ENCODE data around the gene TNNT1.
"Not testable (repeated sequence)": the region's sequence is repeated elsewhere in the genome, so short reads cannot be mapped to it uniquely, and the experiment has no call there.

Gene TNNT1

GRCh38 chr19:55109527-55110291, 39.3 kb downstream of the TNNT1 start:
- DNase-seq, result no peak

GRCh38 chr19:55107252-55107651, 41.8 kb downstream of the TNNT1 start:
- DNase-seq, result not testable (repeated sequence)

GRCh38 chr19:55106591-55106990, 42.4 kb downstream of the TNNT1 start:
- no peak for DNase-seq

- no peak for DNase-seq
Measured at GRCh38 chr19:55105237-55105636, 43.8 kb downstream of the TNNT1 start.

GRCh38 chr19:55103190-55103589, 45.8 kb downstream of the TNNT1 start:
- no peak for DNase-seq

GRCh38 chr19:55101261-55101660, 47.7 kb downstream of the TNNT1 start:
- DNase-seq, result no peak

- DNase-seq, result no peak
Measured at GRCh38 chr19:55099557-55100506, 49.2 kb downstream of the TNNT1 start.

- DNase-seq, result no peak
Measured at GRCh38 chr19:55098716-55099556, 50.1 kb downstream of the TNNT1 start.

- no peak for DNase-seq
Measured at GRCh38 chr19:55097864-55098715, 50.9 kb downstream of the TNNT1 start.

- DNase-seq, result no peak
Measured at GRCh38 chr19:55096061-55096701, 52.8 kb downstream of the TNNT1 start.

GRCh38 chr19:55095260-55096060, 53.5 kb downstream of the TNNT1 start:
- no peak for DNase-seq

GRCh38 chr19:55094456-55095259, 54.3 kb downstream of the TNNT1 start:
- no peak for DNase-seq

GRCh38 chr19:55092423-55093318, 56.3 kb downstream of the TNNT1 start:
- DNase-seq, result no peak

- DNase-seq, result no peak
Measured at GRCh38 chr19:55091955-55092354, 57.1 kb downstream of the TNNT1 start.

GRCh38 chr19:55091126-55091910, 57.7 kb downstream of the TNNT1 start:
- DNase-seq, result no peak

- DNase-seq, result no peak
Measured at GRCh38 chr19:55090564-55090963, 58.4 kb downstream of the TNNT1 start.

- no peak for DNase-seq
Measured at GRCh38 chr19:55089342-55089944, 59.6 kb downstream of the TNNT1 start.
